GM12801 (cell line): ENCODE measurements around the gene ATXN7L3.

Experiments used
- TF ChIP-seq, protein P1 (sequence below): IDR thresholded peaks from one replicate; pipeline ENCODE4 v1.5.1; 2011; ENCODE audit warnings: control low read depth; ENCODE audit not compliant: insufficient read length; ENCODE audit errors: extremely low read depth

ATXN7L3 gene

DNA sequence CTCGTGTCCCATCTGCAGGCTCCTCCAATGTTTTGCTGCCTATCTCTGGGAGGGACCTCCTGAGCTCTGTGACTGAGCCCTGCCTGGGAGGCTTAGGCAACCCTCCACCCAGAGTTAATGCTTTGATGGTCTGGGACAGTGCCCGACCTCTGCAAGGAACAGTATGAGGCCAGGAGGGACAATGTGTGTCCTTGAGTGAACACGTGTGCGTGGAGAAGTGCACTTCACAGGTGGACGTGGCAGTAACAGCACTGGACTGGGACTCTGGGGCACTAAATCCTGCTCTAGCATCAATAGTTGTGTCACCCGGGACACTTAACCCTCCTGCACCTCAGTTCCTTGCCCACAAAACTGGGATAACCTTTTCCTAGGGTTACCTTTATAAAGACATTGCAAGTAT, 15.2 kb upstream of the ATXN7L3 start:
- TF ChIP-seq, protein P1, sequence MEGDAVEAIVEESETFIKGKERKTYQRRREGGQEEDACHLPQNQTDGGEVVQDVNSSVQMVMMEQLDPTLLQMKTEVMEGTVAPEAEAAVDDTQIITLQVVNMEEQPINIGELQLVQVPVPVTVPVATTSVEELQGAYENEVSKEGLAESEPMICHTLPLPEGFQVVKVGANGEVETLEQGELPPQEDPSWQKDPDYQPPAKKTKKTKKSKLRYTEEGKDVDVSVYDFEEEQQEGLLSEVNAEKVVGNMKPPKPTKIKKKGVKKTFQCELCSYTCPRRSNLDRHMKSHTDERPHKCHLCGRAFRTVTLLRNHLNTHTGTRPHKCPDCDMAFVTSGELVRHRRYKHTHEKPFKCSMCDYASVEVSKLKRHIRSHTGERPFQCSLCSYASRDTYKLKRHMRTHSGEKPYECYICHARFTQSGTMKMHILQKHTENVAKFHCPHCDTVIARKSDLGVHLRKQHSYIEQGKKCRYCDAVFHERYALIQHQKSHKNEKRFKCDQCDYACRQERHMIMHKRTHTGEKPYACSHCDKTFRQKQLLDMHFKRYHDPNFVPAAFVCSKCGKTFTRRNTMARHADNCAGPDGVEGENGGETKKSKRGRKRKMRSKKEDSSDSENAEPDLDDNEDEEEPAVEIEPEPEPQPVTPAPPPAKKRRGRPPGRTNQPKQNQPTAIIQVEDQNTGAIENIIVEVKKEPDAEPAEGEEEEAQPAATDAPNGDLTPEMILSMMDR: no peak

DNA sequence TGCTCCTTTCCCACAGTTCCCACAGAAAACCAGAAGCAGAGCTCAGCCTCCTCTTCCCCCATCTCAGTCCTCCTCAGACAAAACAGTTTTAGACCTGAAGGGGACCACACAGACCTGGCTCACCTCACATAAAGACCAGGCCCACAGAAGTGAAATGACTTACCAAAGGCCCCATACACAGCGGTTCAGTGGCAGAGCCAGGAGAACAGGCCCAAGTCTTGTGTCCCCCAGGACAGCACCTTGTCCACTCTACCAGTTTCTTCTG, 14.5 kb upstream of the ATXN7L3 start:
- TF ChIP-seq, protein P1: no peak

DNA sequence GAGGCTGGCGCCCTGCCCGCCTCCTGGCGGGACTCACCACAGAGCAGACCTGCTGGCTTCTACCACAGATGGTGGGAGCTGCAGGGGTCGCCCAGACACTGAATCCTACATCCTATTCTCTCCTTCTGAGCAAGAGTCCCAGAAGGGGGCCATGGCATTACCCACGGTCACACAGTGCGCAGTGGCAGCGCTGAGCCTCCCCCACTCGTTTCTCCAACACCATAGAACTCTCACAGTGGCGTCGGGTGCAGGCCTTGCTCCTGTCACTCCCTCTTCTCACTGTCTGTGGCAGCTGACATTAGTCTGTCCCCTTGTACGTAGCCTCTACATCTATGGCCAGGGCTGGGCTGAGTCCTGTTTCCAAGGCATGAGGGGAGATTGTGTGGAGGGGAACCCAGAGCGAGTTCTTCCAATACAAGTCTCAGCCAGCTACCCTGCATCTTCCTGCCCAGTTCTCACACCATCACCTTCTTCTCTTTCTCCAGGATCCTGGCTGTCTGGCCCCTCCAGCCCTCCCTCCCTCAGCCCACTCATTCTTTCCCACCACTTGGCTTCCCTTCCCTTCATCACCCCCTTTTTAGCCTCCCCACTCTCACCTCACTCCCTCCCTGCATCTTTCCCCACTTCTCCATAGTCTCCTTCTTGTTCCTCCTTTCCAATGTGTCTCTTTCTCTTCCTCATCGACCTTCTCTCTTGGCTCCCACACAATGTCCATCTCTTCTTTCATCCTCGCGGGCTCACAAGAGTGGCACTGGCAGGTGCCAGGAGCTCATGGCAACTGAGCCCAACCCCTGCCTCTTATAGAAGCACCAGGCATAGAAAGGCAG, 13.9 kb upstream of the ATXN7L3 start:
- TF ChIP-seq, protein P1: no peak

DNA sequence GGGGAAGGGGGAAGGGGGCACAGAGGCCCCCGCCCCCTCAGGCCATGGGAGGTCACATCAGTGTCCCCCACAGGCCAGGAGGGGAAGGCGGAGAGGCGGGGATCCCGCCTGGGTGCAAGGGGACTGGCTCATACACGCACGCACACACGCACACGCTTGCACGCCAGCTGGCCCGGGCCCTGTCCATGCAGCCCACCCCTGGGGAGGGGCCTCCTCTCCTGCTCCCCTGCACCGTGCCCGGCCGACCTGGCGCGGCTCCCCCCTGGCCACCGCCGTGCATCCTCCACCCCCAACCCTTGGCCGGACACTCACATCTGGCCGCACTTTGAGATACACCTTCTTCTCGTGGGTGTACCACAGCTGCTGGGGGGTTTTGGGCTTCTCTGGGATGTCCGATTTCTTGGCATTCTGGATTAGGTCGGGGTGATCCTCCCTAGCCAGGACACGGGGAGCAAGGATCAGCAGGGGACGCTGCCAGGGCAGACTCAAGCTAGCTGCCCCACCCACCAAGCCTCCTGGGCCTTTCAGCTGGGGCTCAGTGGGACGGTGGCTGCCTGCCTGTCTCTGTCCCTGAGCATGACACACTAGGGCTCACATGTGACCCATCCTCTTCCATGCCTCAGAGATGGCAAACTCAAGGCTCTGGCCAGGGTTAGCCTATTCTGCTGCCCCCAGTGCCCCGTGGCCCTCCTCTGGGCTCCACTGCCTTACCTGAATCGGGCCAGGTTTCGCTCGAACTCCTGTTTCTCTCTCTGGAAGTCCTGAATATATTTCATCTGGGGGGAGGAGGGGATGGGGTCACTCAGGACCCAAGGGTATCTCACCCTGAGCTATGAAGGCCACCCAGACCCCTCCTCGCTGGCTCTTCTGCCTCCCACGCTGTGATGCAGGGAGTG, 13.1 kb upstream of the ATXN7L3 start:
- TF ChIP-seq, protein P1: no peak

DNA sequence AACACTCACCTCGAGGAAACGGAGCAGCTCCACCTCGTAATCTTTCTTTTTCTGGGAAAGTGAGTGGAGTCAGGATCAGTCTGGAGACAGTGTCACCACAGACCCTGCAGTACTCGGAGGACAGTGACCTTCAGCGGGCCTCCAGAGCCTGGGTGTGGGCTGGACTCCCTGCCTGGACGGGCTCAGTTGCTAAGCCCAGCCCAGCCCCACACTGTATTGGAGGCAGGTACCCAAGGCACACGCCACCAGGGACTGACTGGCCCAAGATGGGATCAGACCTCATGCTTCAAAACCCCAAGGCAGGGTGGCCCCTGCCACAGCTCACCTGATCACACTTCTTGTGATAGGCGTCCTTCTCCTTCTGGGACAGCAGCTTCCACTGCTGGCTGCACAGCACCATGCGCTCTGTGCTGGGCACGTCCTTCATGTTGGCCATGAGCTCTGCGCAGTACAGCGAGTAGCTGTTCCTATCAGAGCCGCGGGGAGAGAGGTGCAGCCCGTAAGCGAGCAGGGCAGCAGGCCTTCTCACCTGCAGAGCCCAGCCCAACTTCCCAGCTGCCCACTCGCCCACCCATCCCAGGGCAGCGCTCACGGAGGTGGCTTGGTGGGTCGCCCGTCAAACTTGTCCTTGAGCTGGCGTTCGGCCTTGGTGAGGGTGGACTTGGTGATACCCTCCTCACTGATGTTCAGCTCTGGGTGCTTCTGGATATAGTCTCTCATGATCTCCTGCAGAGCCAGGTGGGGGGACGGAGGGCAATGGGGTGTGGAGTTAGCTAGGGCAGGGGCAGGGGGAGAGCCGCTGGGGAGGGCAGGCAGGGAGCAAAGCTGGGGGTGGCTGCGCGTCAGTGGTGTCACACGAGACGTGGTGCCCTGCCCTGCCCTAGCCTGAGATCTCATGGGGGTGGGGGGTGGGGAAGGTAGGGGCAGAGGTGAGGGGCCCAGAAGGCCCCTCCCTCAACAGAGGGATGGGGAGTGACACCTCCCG, 11.9 kb upstream of the ATXN7L3 start:
- TF ChIP-seq, protein P1: no peak

DNA sequence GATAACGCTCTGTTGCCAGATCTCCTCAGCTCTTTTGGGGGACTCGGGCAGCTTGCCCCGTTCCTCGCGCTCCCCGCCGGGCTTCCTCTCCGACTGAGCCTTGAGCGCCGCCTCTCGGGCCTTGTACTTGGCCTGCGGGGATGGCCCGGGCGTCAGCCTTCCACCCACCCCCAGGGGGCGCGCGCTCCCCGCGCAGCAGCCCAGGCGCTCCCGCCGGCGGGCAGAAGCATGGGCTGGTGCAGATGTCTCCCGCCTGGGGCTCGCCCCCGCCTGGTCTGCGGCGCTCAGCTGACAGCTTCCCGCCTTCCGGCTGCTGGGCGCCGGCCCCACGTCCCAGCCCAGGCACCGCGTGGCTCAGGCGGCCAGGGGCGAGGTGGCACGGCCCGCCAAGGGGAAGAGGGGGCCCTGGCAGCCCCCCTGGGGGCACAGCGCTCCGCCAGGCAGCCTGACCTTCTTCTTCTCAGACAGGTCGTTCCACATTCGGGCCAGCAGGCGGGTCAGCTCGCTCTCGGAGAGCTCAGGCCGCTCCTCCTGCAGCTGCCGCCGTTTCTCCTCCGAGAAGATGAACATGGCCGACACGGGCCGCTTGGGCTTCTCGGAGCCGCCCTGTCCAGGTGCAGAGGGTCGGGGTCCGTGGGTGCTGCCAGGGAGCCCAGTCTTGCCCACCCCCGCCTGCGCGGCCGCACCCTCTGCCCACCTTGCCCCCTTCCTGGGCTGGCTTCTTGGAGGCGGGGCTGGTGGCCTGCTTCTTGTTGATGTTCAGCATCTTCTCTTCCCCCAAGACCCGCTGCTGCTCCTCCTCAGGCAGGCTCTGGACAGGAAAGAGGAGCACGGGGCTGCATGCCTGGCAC, 10.9 kb upstream of the ATXN7L3 start:
- TF ChIP-seq, protein P1: peak; percentile 78
